K562 (cell line): ENCODE results near the gene COX6B2. TPM values are rescaled to one million over a fixed set of nuclear protein-coding genes. Genes with fewer than 3 reads are reported as not detected.
A peak's percentile ranks its signal among the peaks of the same experiment; 100 is the strongest.

Experiments
- DDX20 ChIP-seq: fragments of 450-650 bp; IDR thresholded peaks from 2 replicates; pipeline ENCODE4 v1.6.1; 2016; ENCODE audit warnings: missing genetic modification characterization, low read depth, mild to moderate bottlenecking, missing compliant biosample characterization, moderate library complexity
- E2F6 ChIP-seq, 2 experiments: IDR thresholded peaks; 2 replicates each; pipeline ENCODE4 v1.6.1; 2011; ENCODE audit warnings: borderline replicate concordance in 1 of 2, control low read depth in 1 of 2, low read depth in 1 of 2, low read length in 1 of 2, mild to moderate bottlenecking in 1 of 2, mixed read lengths in 1 of 2, moderate library complexity in 1 of 2; ENCODE audit not compliant: insufficient read depth in 1 of 2, insufficient read length in 1 of 2, poor library complexity in 1 of 2, severe bottlenecking in 1 of 2; ENCODE audit errors: extremely low read depth in 1 of 2
- EWSR1 ChIP-seq: fragments of 450-650 bp; IDR thresholded peaks from 2 replicates; pipeline ENCODE4 v1.6.1; 2018; ENCODE audit warnings: borderline replicate concordance, mild to moderate bottlenecking, low read depth, moderate library complexity; ENCODE audit not compliant: partially characterized antibody
- HINFP ChIP-seq: fragments of 450-650 bp; conservative IDR thresholded peaks from 2 replicates; pipeline ENCODE4 v1.6.1; 2016; ENCODE audit warnings: missing genetic modification characterization, low read depth, mild to moderate bottlenecking, control low read depth, missing compliant biosample characterization
- LARP7 ChIP-seq: fragments of 450-650 bp; IDR thresholded peaks from 2 replicates; pipeline ENCODE4 v1.6.1; 2016
- PCBP1 ChIP-seq: fragments of 200-400 bp; formaldehyde crosslinking; IDR thresholded peaks from 2 replicates; pipeline ENCODE4 v1.6.1; 2018; ENCODE audit warnings: mild to moderate bottlenecking, low read depth, low read length; ENCODE audit not compliant: poor library complexity, severe bottlenecking
- SIN3B ChIP-seq: fragments of 450-650 bp; IDR thresholded peaks from 2 replicates; pipeline ENCODE4 v1.6.1; 2017; ENCODE audit warnings: low read depth, mild to moderate bottlenecking, moderate library complexity
- SMC3 ChIP-seq: conservative IDR thresholded peaks from 2 replicates; pipeline ENCODE4 v1.6.1; 2011; ENCODE audit warnings: low read depth, low read length, improper control_type of control experiment; ENCODE audit not compliant: insufficient read depth
- SNIP1 ChIP-seq: fragments of 450-650 bp; IDR thresholded peaks from 2 replicates; pipeline ENCODE4 v1.7.1; 2017; ENCODE audit warnings: low read depth, mild to moderate bottlenecking
- ZNF143 ChIP-seq: sonication (generic); formaldehyde crosslinking; IDR thresholded peaks from 2 replicates; pipeline ENCODE4 v1.9.0; 2022; ENCODE audit warnings: mild to moderate bottlenecking, missing genetic modification reagents
- ZNF174 ChIP-seq: fragments of 250-450 bp; sonication (Bioruptor Pico); IDR thresholded peaks from 2 replicates; pipeline ENCODE4 v1.4.0; 2020; ENCODE audit warnings: mild to moderate bottlenecking
- ZNF449 ChIP-seq: fragments of 250-450 bp; sonication (Bioruptor Pico); IDR thresholded peaks from 2 replicates; pipeline ENCODE4 v1.8.0; 2022; ENCODE audit warnings: moderate library complexity, mild to moderate bottlenecking, inconsistent platforms
- ZNF609 ChIP-seq: sonication (generic); formaldehyde crosslinking; IDR thresholded peaks from 2 replicates; pipeline ENCODE4 v1.8.1; 2023; ENCODE audit warnings: missing genetic modification reagents, mild to moderate bottlenecking, borderline replicate concordance
- polyA plus RNA-seq, 8 experiments: library from polyadenylated mRNA; depleted of rRNA in 4 of 8; stranded (reverse) in 5 of 8; unstranded in 3 of 8; fragments of >200 nt; fragmentation: Nextera tagmentation in 2 of 8; fragmentation: Illumina TruSeq in 1 of 8; extraction: Ambion mirVana in 2 of 8; extraction: Trizol in 1 of 8; gene quantifications; 2 replicates each; pipeline versions ENCODE4 v1.2.1 to v1.2.3, GENCODE V29; 2011 to 2014; ENCODE audit warnings: inconsistent platforms in 1 of 8, missing spikeins in 1 of 8
- total RNA-seq, 7 experiments: library from RNA; depleted of rRNA in 6 of 7; stranded (reverse); fragments of >200 nt in 6 of 7; fragmentation: Illumina TruSeq in 2 of 7; extraction: Trizol in 2 of 7; gene quantifications; 2 replicates each; pipeline versions ENCODE4 v1.2.1 to v1.2.3, GENCODE V29; 2011 to 2021; ENCODE audit warnings: low replicate concordance in 1 of 7

COX6B2 gene
- total and polyA plus RNA-seq, 9 of the 15 experiments (the other 6 are each of a cell fraction or from before 2014, with no cell fraction given), result 0.40 to 2.5 (median 0.83) TPM

- TF ChIP-seq ZNF609 (CRISPR knock-in tag) (no peak), HINFP (tag) (no peak), ZNF174 (CRISPR knock-in tag) (no peak), ZNF143 (CRISPR knock-in tag) (no peak), EWSR1 (no peak), E2F6 (IDR thresholded peaks at IDR 0.05; ENCODE audit: borderline replicate concordance in 1 of 2, extremely low read depth in 1 of 2, insufficient read depth in 1 of 2, insufficient read length in 1 of 2, low read depth in 1 of 2, low read length in 1 of 2, poor library complexity in 1 of 2, severe bottlenecking in 1 of 2) (peak; percentile 69 to 98), PCBP1 (no peak), DDX20 (tag) (no peak), ZNF449 (CRISPR knock-in tag) (no peak), SNIP1 (no peak), SMC3 (no peak), SIN3B (peak; percentile 67; the same call in 1 of the 2 replicates), LARP7 (0 out of 2 replicates have a peak, but pooled peaks have one; percentile 21)
Observed at GRCh38 chr19:55383279-55384130, 29.0 kb upstream of the COX6B2 start (continued).
